Superior temporal gyrus (tissue), 1 donor: ENCODE measurements around the gene OR2T10.
"Not testable (repeated sequence)": the region's sequence is repeated elsewhere in the genome, so short reads cannot be mapped to it uniquely, and the experiment has no call there.

ENCODE experiments used
- DNase-seq: peaks from one replicate; pipeline ENCODE4 v3.0.0-alpha.2; 2016; ENCODE audit errors: extremely low spot score

OR2T10 gene

DNA sequence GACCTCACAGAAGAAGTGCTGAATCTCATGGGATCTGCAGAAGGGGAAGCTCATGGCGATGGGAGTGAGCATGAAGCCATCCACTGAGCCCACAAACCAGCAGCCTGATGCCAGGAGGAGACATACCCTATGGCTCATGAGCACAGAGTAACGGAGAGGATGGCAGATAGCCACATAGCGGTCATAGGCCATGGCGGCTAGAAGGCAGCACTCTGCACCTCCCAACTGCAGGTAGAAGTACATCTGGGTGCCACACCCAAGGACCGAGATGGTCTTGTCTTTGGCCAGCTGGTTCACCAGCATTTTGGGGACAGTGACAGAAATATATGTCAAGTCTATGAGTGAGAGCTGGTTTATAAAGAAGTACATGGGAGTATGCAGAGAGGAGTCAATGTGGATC, 4.3 kb downstream of the OR2T10 start:
- no peak for DNase-seq

DNA sequence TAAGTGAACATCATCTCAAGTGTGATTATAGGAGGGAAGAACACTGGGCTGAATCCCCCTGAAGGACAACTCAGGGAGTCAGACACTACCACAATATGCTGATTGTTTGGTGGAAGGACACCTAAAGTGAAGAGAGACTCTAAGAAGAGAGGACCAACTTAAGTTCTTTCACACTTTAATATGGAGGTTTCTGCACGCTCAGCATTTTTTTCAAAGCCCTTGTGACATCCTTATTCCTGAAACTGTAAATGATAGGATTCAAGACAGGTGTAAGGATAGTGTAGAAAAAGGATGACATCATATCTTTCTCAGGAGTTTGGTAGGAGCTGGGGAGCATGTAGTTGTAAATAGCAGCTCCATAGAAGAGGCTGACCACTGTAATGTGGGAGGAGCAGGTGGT, 4.8 kb downstream of the OR2T10 start:
- no peak for DNase-seq

DNA sequence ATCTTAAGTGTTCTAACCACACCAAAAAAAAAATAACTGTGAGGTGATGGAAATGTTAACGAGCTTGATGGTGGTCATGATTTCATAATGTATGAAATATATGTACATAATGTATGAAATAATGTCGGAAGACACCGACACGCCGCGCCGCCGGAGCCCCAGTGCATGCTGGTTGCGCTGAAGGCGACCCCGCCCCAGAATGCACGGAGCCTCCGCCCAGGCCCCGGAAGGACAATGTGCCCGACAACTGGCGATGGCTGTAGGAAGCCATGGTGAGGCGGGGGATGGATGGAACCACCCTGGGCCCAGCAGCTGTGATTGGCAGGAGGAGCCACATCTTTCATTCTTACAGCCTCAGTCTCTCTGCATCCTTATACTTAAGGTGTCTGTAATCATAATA, 7.4 kb downstream of the OR2T10 start:
- no peak for DNase-seq

DNA sequence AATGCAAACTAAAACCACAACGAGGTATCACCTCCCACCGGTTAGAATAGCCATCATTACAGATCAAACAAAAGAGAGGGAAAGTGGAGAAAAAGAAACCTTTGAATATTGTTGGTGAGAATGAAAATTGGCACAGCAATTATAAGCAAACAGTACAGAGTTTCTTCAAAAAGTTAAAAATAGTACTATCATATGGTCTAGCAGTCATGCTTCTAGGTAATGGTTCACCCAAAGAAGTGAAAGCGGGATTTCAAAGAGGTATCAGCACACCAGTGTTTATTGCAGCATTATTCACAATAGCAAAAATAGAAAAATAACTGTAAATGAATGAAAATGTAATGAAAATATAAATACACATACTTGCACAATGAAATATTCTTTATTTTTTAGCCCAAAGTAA, 8.2 kb downstream of the OR2T10 start:
- no peak for DNase-seq

DNA sequence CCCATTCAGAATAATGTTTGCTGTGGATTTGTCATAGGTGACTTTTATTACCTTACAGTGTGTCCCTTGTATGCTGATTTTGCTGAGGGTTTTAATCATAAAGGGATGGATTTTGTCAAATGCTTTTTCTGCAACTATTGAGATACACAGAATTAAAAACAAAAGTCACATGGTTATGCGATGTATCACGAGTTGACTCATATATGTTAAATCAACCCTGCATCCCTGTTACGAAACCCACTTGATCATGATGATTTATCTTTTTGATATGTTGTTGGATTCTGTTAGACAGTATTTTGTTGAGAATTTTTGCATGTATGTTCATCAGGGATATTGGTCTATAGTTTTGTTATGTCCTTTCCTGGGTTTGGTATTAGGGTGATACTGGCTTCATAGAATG, 12.2 kb downstream of the OR2T10 start:
- DNase-seq: no peak

DNA sequence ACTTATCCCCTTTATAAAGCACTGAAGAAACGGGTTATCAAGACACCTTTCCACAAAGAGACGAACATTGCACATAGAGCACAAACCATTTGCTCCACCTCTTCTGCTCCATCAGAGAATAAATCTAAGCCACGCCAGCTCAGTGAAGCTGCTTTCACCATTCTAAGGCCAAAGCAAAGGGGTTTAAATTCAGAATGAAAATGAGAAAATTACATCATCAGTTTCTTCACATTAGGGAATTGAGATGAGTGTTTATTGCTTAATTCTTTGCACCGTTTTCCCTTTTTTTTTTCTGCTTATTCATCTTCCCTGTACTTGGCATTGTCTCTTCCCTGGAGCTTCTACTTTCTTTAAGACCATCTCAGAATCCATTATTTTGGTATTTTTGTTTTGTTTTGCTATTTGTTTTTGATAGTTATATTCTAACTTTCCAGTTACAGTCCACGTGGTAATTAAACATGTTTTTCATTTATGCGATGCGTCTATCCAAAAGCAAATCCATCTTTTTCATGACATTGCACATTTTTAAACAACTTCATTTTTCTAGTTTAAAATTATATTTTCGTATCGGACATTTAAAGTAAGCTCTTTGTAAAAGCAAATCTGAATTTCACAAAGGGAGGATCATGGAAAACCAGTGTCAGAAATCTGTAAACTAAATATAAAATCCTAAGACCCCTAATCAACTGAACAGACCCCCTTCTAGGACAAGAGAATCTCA, 21.1 kb downstream of the OR2T10 start:
- DNase-seq: no peak

DNA sequence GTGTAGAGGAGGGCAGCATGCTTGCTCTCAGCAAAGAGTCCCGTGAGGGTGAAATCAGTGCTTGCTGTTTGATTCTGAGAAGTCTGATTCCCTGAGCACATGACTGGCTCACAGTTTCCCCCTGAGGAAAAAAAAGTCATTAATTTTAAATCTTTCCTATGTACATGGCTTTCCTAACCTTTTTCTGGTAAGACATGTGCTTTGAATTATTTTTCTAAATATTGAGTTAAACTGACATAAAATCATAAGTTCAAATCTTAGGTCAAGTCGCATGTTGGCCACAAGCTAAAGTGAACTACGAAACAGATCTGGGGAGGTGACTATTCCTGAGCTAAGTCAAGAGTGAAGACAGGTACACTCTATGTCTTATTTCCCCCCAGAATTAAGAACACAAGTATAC, 22.8 kb downstream of the OR2T10 start, which contains the start of gene OR2T34:
TSS of gene OR2T34 (minus strand) at position 101 of the 400 bp plus-strand sequence. CDS start at position 101, 0 bp downstream.
- not testable (repeated sequence) for DNase-seq

DNA sequence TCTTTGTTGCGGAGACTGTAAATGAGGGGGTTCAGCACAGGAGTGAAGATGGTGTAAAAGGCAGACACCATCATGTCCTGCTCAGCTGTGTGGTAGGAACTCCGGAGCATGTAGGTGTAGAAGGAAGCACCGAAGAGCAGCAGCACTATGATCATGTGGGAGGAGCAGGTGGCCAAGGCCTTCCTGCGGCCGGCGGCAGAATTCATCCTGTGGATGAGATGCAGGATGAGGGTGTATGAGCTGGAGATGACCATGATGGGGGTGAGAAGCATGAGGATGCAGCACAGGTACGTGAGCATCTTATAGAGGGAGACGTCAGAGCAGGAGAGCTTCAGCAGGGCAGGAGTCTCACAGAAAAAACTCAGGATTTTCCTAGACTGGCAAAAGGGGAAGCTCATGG, 23.6 kb downstream of the OR2T10 start:
- DNase-seq: not testable (repeated sequence)

DNA sequence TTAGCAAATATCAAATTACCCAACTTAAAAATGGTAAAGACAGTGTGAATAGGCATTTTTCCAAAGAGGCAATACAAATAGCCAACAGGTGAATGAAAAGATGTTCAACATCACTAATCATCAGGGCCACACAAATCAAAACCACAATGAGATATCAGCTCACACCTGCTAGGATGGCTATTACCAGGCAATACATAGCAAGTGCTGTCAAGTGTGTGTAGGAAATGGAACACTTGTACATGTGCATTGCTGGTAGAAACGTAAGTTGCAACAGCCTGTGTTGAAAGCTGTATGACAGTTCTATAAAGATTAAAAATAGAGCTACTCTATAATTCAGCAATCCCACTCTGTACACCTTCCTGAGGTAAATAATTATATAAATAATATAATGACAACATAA, 25.5 kb downstream of the OR2T10 start:
- DNase-seq: not testable (repeated sequence)

DNA sequence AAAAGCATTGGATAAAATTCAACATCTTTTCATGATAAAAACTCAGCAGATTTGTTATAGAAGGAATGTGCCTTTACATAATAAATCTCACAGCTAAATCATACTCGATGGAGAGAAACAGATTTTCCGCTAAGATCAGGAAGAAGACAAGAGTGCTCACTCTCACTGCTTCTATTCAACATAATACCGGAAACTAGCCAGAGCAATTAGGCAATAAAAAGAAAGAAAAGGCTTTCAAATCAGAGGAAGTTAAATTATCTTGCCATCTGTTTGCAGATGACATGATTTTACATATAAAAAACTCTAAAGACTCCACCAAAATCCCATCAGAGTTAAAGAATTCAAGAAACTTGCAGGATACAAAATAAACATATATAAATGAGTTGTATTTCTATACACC, 26.7 kb downstream of the OR2T10 start:
- DNase-seq: not testable (repeated sequence)

DNA sequence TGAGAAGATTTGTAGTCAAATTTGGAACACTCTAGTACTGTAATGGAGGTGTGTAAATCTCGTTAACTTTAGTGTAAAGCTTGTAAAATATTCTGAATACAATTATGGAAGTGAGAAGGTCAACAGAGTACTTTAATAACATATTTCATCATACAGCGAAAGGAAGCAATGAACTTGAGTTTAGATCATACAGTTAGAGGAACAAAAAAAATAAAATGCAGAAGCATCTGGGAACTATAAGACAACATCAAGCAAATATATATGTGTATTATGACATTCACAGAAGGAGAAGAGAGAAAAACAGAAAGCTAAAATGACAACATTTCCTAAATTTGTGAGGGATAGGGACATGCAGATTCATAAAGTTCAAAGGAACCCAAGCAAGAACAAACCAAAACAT, 28.5 kb downstream of the OR2T10 start:
- DNase-seq: not testable (repeated sequence)

DNA sequence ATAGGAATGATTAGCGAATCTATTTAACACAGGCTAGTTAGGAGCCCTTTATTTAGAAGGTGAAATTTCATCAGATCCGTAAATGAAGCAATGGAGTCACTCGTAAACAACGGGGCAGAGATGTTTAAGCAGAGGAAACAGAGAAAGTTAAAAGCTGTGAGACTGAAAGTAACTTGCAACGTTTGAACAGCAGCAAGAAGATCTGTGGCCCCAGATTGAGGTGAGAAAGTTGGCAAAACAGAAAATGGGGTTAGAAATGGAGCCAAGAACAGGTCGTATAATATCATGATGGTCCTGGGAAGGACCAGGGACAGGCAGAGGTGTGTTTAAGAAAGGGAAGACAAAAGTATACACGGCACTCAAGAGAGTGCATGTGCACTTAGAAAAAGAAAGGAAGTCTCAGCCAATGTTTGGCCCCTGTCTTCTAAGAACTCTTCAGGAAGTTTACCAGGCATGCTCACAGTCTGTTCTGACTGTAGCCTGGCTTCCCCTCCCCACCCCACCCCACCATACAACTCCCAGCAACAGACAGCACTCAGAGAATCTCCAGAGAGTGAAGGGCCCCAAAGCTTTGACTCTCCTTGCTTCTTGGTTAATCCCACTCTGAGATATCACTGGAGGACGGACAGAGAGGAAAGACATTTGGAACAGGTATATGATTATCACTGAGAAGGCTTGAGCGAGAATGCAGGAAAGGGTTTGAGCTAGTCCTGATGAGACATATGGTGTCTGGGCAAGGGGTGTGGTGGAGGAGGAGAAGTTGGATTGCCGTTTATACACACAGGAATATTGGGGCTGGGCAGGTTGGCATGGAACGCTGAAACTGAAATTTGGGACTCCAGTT, 31.7 kb downstream of the OR2T10 start:
- not testable (repeated sequence) for DNase-seq

DNA sequence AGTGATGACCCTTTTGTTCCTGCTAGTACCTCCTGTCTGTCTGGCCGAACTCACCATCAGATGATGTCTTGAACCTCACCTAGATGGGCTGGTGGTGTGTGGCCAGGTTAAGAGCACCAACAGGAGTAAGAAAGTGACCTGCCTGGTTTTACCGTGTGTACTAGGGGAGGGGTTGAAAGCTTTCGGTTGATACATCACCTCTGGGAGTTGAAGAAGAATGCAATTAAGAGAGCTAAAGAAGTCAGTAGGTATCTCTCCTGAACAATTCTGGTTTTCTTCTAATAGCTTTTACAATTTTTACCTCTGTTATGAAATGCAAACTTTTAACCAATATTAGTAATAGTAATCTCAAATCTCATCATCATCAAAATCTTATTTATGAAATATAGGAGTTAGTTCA, 34.8 kb downstream of the OR2T10 start, which contains the start of gene OR2T29:
TSS of gene OR2T29 (minus strand) at position 101 of the 400 bp plus-strand sequence. CDS start 3,281 bp downstream, outside the sequence.
- not testable (repeated sequence) for DNase-seq

DNA sequence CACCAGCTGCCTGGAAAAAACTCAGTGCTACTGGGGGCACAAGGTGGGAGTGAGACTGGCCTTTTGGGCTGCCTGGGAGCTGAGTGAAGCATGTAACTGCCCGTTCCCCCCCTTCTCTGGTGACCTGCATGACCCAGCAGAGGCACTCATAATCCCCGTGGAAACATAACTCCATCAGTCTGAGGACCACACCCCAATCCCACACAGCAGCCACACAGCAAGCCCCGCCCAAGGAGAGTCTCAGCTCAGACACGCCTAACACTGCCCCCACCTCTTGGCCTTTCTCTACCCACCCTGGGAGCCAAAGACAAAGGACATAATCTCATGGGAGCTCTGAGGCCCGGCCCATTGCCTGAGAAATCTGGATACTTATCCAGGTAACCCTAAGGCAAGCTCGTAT, 46.5 kb downstream of the OR2T10 start:
- DNase-seq: not testable (repeated sequence)

DNA sequence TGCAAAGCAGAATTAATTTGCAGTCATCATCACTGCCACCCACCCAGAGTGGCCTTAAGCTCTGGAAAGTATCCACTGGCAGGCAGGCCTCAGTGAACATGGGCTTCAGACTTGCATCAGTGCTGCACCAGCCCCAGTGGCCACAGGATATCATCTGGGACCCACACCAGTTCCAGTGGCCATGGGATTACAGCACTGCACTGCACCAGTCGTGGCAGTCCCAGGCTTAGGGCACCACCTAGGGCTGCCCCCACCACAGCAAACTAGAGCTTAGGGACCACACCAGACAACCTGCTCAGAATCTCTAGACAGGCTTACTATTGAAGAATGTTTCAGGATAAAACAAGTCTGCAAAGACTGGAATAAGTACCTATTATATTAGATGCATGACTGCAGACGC, 50.1 kb downstream of the OR2T10 start:
- DNase-seq: not testable (repeated sequence)
